Measurements from ENCODE around the gene NEDD9. TPM values are rescaled to one million over a fixed set of nuclear protein-coding genes. Genes with fewer than 3 reads are reported as not detected.
A peak's percentile ranks its signal among the peaks of the same experiment; 100 is the strongest.

Gene NEDD9
- total and polyA plus RNA-seq, 10 of the 15 experiments (the other 5 are each of a cell fraction or from before 2014, with no cell fraction given): 4.9 to 92.6 (median 14.6) TPM

DNA sequence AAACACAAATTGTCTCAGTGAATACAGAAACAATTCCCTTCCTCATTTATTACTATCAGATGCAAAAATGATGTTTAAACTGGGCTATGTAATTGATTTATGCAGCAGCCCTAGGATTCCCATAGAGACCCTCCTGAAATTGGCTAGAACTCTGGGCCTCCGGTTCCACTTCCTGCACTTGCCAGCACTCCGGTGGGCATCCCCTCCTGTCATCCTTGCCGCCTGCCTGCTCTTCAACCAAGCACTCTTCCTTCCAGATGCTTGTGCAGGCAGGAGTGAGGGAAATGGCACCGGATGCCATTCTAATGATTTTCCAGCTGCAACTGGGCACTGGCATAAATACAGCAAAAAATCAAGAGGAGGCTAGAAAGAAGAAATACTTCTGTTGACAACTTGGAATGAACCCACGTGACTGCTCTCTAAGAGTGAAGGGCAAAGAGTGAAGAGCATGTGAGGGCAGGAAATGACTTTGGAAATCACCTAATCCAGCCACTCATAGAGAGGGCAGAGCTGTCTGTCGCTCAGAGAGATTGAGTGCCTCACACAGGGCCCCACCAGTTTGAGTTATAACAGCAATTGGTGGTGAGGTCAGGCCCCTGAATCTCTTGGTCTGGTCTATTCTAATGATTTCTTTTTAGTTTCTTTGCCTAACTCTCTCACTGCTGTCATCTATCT is 3.7 kb upstream of the NEDD9 start (continued):
- TF ChIP-seq IKZF1 (conservative IDR thresholded peaks at IDR 0.05) (peak; percentile 41; the same call in 1 of the 2 replicates), KAT2A (conservative IDR thresholded peaks at IDR 0.05; ENCODE audit: control insufficient read depth, low read depth, low read length) (no peak), POLR2AphosphoS2 (IDR thresholded peaks at IDR 0.05; ENCODE audit: low read depth, low read length) (no peak), RELA (IDR thresholded peaks at IDR 0.05; ENCODE audit: borderline replicate concordance, partially characterized antibody) (peak; percentile 71), ZBTB4 (CRISPR knock-in tag; IDR thresholded peaks at IDR 0.05) (no peak), JUND (IDR thresholded peaks at IDR 0.05; ENCODE audit: low read depth, low read length) (no peak), ZNF687 (IDR thresholded peaks at IDR 0.05) (peak; percentile 73), POU2F2 (IDR thresholded peaks at IDR 0.05; ENCODE audit: borderline replicate concordance, low read depth, low read length) (no peak), ZNF217 (IDR thresholded peaks at IDR 0.05) (no peak), NR2F1 (conservative IDR thresholded peaks at IDR 0.05) (peak; percentile 59), TCF3 (IDR thresholded peaks at IDR 0.05; ENCODE audit: borderline replicate concordance, insufficient read depth, low read depth, low read length) (no peak), USF1 (IDR thresholded peaks at IDR 0.05; ENCODE audit: borderline replicate concordance, extremely low read length, insufficient read depth, low read depth, low read length) (peak; percentile 10), RUNX3 (IDR thresholded peaks at IDR 0.05; ENCODE audit: low read length) (peak; percentile 22; the same call in 1 of the 2 replicates), MLLT1 (IDR thresholded peaks at IDR 0.05) (peak; percentile 85), ZNF622 (IDR thresholded peaks at IDR 0.05) (no peak)
- TF ChIP-seq, protein P1, sequence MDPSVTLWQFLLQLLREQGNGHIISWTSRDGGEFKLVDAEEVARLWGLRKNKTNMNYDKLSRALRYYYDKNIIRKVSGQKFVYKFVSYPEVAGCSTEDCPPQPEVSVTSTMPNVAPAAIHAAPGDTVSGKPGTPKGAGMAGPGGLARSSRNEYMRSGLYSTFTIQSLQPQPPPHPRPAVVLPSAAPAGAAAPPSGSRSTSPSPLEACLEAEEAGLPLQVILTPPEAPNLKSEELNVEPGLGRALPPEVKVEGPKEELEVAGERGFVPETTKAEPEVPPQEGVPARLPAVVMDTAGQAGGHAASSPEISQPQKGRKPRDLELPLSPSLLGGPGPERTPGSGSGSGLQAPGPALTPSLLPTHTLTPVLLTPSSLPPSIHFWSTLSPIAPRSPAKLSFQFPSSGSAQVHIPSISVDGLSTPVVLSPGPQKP (IDR thresholded peaks at IDR 0.05; ENCODE audit: low read depth, low read length): no peak

All from GM12878 (cell line).